GM12874 (cell line): ENCODE data around the gene RIC1.

Source experiments
- CTCF ChIP-seq: IDR thresholded peaks from 2 replicates; pipeline ENCODE4 v1.5.1; 2011; ENCODE audit warnings: low read depth, mild to moderate bottlenecking, control low read depth, low read length, moderate library complexity; ENCODE audit not compliant: insufficient read depth

RIC1 gene

GRCh38 chr9:5611321-5612184, 17.4 kb upstream of the RIC1 start:
- no peak for TF ChIP-seq CTCF

GRCh38 chr9:5612185-5612530, 16.7 kb upstream of the RIC1 start:
- TF ChIP-seq CTCF = no peak

- TF ChIP-seq CTCF = no peak
Measured at GRCh38 chr9:5614192-5614591, 14.7 kb upstream of the RIC1 start.

- no peak for TF ChIP-seq CTCF
Measured at GRCh38 chr9:5614985-5615384, 13.9 kb upstream of the RIC1 start.

- TF ChIP-seq CTCF = no peak
Measured at GRCh38 chr9:5617749-5618148, 11.2 kb upstream of the RIC1 start.

- no peak for TF ChIP-seq CTCF
Measured at GRCh38 chr9:5620494-5620893, 8.4 kb upstream of the RIC1 start.

GRCh38 chr9:5621327-5621726, 7.6 kb upstream of the RIC1 start:
- TF ChIP-seq CTCF = no peak
